Natural killer cell (primary cell): ENCODE results near the gene B4GALT2. TPM values are rescaled to one million over a fixed set of nuclear protein-coding genes. Genes with fewer than 3 reads are reported as not detected.

Experiments used
- ATAC-seq, 3 donors: fragments of 150-1000 bp in 2 of 3; fragments of 200-7000 bp in 1 of 3; cut with Tn5 transposase; 1 replicate in 1 of 3; 2 replicates in 2 of 3; pipeline ENCODE4 v1.10.0; 2021; ENCODE audit warnings: mild to moderate bottlenecking in 2 of 3, moderate library complexity in 2 of 3
- DNase-seq, 2 donors: peaks; one replicate each; pipeline versions ENCODE4 v3.0.0 to v3.0.0-alpha.2; 2013 to 2021; ENCODE audit warnings: mixed read lengths in 1 of 2
- H3K27ac ChIP-seq: one replicate; pipeline ENCODE4 v1.5.1; 2013; ENCODE audit warnings: mild to moderate bottlenecking, low read length
- H3K27me3 ChIP-seq: one replicate; pipeline ENCODE4 v1.6.1; 2013; ENCODE audit warnings: low read length; ENCODE audit not compliant: control insufficient read depth, insufficient read depth
- H3K36me3 ChIP-seq: one replicate; pipeline ENCODE4 v1.6.1; 2013; ENCODE audit warnings: low read length; ENCODE audit not compliant: control insufficient read depth, insufficient read depth
- H3K4me1 ChIP-seq: one replicate; pipeline ENCODE4 v1.6.1; 2013; ENCODE audit warnings: low read length; ENCODE audit not compliant: control insufficient read depth, insufficient read depth
- H3K4me3 ChIP-seq: one replicate; pipeline ENCODE4 v1.5.1; 2013; ENCODE audit warnings: low read length
- H3K9me3 ChIP-seq: one replicate; pipeline ENCODE4 v1.6.1; 2013; ENCODE audit warnings: low read length; ENCODE audit not compliant: control insufficient read depth, insufficient read depth
- H3K27ac Mint-ChIP-seq, 2 donors: one replicate each; pipeline ENCODE4 v1.8.0; 2022; ENCODE audit warnings: mild to moderate bottlenecking in 2 of 2, mixed read lengths in 2 of 2, moderate library complexity in 1 of 2
- H3K27me3 Mint-ChIP-seq, 2 donors: one replicate each; pipeline ENCODE4 v1.8.0; 2022; ENCODE audit warnings: low read depth in 2 of 2, mixed read lengths in 2 of 2
- H3K36me3 Mint-ChIP-seq: one replicate; pipeline ENCODE4 v1.8.0; 2022; ENCODE audit warnings: mixed read lengths
- H3K4me1 Mint-ChIP-seq, 2 donors: one replicate each; pipeline ENCODE4 v1.8.0; 2022; ENCODE audit warnings: mixed read lengths in 2 of 2
- H3K4me3 Mint-ChIP-seq: one replicate; pipeline ENCODE4 v1.8.0; 2022; ENCODE audit warnings: mild to moderate bottlenecking, moderate library complexity, mixed read lengths
- H3K9me3 Mint-ChIP-seq, 2 donors: one replicate each; pipeline ENCODE4 v1.8.0; 2022; ENCODE audit warnings: mixed read lengths in 2 of 2
- WGBS: methylation state at CpG from one replicate; pipeline ENCODE4 v1.1.7; 2013; ENCODE audit warnings: missing lambda C conversion rate; ENCODE audit not compliant: insufficient coverage; 5-methylcytosine and 5-hydroxymethylcytosine counted together
- intact Hi-C: fragments of 100-400 bp; cut with micrococcal nuclease; formaldehyde crosslinking; loops from one replicate; pipeline ENCODE4 v1.14.2; 2022
- total RNA-seq, 4 donors: library from RNA; stranded (reverse); fragments of 120-200 nt in 1 of 4; gene quantifications; one replicate each; pipeline versions ENCODE4 v1.2.3 to v1.2.4, GENCODE V29; 2013 to 2022
- TF ChIP-seq, protein P1 (sequence below): fragments of 200-600 bp; IDR thresholded peaks from one replicate; pipeline ENCODE4 v1.8.0; 2022; ENCODE audit warnings: antibody characterized with exemption

The B4GALT2 gene
- total RNA-seq, 3 donors from 2014 or later (not counting 1 experiment from before 2014, with no cell fraction given): 1.5 to 5.5 (median 2.2) TPM

DNA sequence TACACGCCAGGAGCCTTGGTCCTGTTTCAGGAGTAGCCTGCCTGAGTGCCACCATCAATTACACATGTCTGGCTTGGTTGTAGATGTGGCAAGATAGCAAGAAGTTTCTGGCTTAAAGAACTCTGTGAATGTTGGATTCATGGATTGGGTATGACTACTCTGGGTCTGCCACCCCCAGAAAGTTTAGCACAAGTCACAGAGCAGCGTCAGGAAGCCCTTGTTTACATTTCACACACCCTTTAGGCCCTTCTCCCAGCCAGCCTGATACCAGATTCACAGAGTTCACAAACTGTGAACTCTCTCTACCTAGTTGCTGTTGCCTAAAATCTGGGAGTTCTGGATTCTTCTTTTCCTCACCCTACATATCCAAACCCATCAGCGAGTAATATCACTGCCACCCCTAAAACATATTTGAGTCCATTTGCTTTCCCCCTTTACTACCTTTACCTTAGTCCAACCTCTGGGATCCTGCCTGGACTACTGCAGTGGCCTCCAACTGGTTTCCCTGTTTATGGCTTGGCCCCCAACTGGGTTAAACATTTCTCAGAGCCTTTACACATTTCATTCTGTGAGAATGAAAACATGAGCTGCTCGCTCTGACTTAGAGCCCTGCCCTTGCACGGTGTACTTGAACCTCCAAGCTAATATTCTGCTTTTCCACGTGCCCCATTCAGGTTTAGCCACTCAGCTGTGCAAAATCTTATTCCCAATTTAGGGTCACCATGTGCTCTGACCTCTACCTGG, 8.3 kb downstream of the B4GALT2 start:
- no peak for ATAC-seq
- no peaks in the 10 kb centered on the region for H3K36me3 ChIP-seq
- H3K36me3 Mint-ChIP-seq: no peaks in the 10 kb centered on the region
- no peaks in the 10 kb centered on the region for H3K9me3 Mint-ChIP-seq
- no peaks in the 10 kb centered on the region for H3K9me3 ChIP-seq
- no peaks in the 10 kb centered on the region for H3K27me3 ChIP-seq
- intact Hi-C loops: no loop called here
- peaks cover 15% of the 10 kb centered on the region for H3K4me1 ChIP-seq
- H3K27ac Mint-ChIP-seq: no peak overlapping the region
- 93% methylated on average over 6 of the region's 6 CpGs for WGBS
- peaks cover 3 to 25% of the 10 kb centered on the region in 2 donors for H3K4me1 Mint-ChIP-seq
- TF ChIP-seq, protein P1, sequence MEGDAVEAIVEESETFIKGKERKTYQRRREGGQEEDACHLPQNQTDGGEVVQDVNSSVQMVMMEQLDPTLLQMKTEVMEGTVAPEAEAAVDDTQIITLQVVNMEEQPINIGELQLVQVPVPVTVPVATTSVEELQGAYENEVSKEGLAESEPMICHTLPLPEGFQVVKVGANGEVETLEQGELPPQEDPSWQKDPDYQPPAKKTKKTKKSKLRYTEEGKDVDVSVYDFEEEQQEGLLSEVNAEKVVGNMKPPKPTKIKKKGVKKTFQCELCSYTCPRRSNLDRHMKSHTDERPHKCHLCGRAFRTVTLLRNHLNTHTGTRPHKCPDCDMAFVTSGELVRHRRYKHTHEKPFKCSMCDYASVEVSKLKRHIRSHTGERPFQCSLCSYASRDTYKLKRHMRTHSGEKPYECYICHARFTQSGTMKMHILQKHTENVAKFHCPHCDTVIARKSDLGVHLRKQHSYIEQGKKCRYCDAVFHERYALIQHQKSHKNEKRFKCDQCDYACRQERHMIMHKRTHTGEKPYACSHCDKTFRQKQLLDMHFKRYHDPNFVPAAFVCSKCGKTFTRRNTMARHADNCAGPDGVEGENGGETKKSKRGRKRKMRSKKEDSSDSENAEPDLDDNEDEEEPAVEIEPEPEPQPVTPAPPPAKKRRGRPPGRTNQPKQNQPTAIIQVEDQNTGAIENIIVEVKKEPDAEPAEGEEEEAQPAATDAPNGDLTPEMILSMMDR: no peak
- no peaks in the 10 kb centered on the region for H3K27me3 Mint-ChIP-seq
- no peak overlapping the region for H3K4me3 ChIP-seq
- H3K27ac ChIP-seq: no peak overlapping the region
- DNase-seq: no peak
- no peak overlapping the region for H3K4me3 Mint-ChIP-seq

DNA sequence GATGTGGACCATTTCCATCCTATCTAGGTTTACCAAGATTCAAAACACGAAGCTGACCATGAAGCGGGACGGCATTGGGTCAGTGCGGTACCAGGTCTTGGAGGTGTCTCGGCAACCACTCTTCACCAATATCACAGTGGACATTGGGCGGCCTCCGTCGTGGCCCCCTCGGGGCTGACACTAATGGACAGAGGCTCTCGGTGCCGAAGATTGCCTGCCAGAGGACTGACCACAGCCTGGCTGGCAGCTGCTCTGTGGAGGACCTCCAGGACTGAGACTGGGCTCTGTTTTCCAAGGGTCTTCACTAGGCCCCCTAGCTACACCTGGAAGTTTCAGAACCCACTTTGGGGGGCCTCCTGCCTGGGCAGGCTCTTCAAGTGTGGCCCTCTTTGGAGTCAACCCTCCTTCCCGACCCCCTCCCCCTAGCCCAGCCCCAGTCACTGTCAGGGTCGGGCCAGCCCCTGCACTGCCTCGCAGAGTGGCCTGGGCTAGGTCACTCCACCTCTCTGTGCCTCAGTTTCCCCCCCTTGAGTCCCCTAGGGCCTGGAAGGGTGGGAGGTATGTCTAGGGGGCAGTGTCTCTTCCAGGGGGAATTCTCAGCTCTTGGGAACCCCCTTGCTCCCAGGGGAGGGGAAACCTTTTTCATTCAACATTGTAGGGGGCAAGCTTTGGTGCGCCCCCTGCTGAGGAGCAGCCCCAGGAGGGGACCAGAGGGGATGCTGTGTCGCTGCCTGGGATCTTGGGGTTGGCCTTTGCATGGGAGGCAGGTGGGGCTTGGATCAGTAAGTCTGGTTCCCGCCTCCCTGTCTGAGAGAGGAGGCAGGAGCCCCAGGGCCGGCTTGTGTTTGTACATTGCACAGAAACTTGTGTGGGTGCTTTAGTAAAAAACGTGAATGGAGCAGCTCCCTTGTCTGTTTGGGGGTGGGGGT, 11.5 kb downstream of the B4GALT2 start:
- DNase-seq (no peak), ATAC-seq (no peak)
- Mint-ChIP-seq H3K9me3 (no peaks in the 10 kb centered on the region), H3K27me3 (no peaks in the 10 kb centered on the region), H3K4me3 (peak overlapping the region; percentile 93), H3K27ac (peak overlapping the region in 1 of 2 donors; percentile 37), H3K36me3 (no peaks in the 10 kb centered on the region), H3K4me1 (peaks cover 4 to 19% of the 10 kb centered on the region in 2 donors)
- intact Hi-C loops: loop anchor here (1.0 kb wide), 2 partner anchors 16 to 40 kb away; partner anchors contain the start of gene ATP6V0B
- Histone ChIP-seq H3K27me3 (no peaks in the 10 kb centered on the region), H3K36me3 (no peaks in the 10 kb centered on the region), H3K4me1 (peaks cover 16% of the 10 kb centered on the region), H3K9me3 (no peaks in the 10 kb centered on the region), H3K27ac (no peak overlapping the region), H3K4me3 (peak overlapping the region; percentile 74)
- TF ChIP-seq, protein P1: no peak
- 76% methylated on average over 18 of the region's 19 CpGs for WGBS

DNA sequence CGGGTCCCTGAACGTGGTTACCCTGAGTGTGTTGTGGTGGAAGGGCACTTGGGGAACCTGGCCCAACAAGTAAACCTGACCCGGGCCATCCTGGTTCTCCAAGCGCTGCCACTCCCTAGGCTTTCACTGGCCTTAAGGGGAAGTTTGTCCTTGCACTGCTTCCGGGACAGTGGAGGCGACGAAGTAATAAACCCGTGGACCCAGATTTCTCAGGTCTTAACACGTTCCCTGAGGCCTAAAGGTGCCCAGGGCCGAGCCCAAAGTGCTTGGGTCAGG, 12.1 kb downstream of the B4GALT2 start:
- H3K4me1 ChIP-seq: peaks cover 16% of the 10 kb centered on the region
- 2% methylated on average over 10 of the region's 10 CpGs for WGBS
- intact Hi-C loops: loop anchor here (1.0 kb wide), 2 partner anchors 17 to 39 kb away; partner anchors contain the start of gene ATP6V0B
- peak overlapping the region; percentile 93 for H3K4me3 Mint-ChIP-seq
- H3K27me3 ChIP-seq: no peaks in the 10 kb centered on the region
- DNase-seq: no peak
- H3K9me3 ChIP-seq: no peaks in the 10 kb centered on the region
- TF ChIP-seq, protein P1: no peak
- H3K27ac Mint-ChIP-seq: peak overlapping the region; percentile 37 to 93
- no peak for ATAC-seq
- H3K9me3 Mint-ChIP-seq: no peaks in the 10 kb centered on the region
- H3K36me3 ChIP-seq: no peaks in the 10 kb centered on the region
- no peaks in the 10 kb centered on the region for H3K27me3 Mint-ChIP-seq
- peak overlapping the region; percentile 74 for H3K4me3 ChIP-seq
- H3K36me3 Mint-ChIP-seq: no peaks in the 10 kb centered on the region
- H3K27ac ChIP-seq: peak overlapping the region; percentile 41
- H3K4me1 Mint-ChIP-seq: peaks cover 4 to 19% of the 10 kb centered on the region in 2 donors
